ENCODE measurements around the gene CTXND1.

The CTXND1 gene

GRCh38 chr15:80179935-80180334 lies 72.1 kb downstream of the CTXND1 start:
- Mint-ChIP-seq H3K9me3 (no peaks in the 10 kb centered on the region), H3K27ac (no peak overlapping the region), H3K27me3 (no peaks in the 10 kb centered on the region), H3K4me3 (no peak overlapping the region), H3K4me1 (ENCODE audit: low read depth in 2 of 2) (no peaks in the 10 kb centered on the region), H3K36me3 (ENCODE audit: insufficient read depth) (no peaks in the 10 kb centered on the region)
- ATAC-seq (replicated peaks) = no peak
- DNase-seq = no peak

GRCh38 chr15:80179025-80179759 lies 72.8 kb downstream of the CTXND1 start:
- H3K36me3 Mint-ChIP-seq (ENCODE audit: insufficient read depth) = no peaks in the 10 kb centered on the region
- no peak overlapping the region for H3K27ac Mint-ChIP-seq
- H3K4me3 Mint-ChIP-seq = no peak overlapping the region

DNA sequence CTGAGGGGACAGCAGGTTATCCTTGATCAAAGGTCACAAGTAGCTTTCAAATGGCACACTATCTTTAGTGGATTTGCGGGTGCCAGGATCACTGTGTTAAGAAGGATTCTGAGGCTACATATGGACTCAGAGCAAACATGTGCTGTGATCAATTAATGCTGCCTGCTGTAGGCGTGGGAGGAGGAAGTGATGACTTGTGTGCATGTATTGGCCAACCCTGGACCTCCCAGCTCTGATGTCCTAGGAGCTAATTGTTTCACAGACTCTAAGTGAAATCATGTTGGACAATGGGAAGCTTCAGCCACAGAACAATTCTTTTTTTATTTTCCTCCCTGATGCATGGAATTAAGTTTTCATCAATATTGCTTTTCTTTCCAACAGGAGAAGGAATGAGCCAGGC lies 74.9 kb downstream of the CTXND1 start:
- no peaks in the 10 kb centered on the region for H3K36me3 Mint-ChIP-seq (ENCODE audit: insufficient read depth)
- no peak overlapping the region for H3K27ac Mint-ChIP-seq
- no peaks in the 10 kb centered on the region for H3K27me3 Mint-ChIP-seq
- H3K9me3 Mint-ChIP-seq = no peaks in the 10 kb centered on the region
- DNase-seq = no peak
- ATAC-seq (replicated peaks) = no peak
- H3K4me1 Mint-ChIP-seq (ENCODE audit: low read depth in 2 of 2) = no peaks in the 10 kb centered on the region
- no peak overlapping the region for H3K4me3 Mint-ChIP-seq

More at GRCh38 chr15:80179025-80179759, 72.8 kb downstream of the CTXND1 start:
- DNase-seq (no peak), ATAC-seq (replicated peaks) (no peak)
- Mint-ChIP-seq H3K9me3 (no peaks in the 10 kb centered on the region), H3K27me3 (no peaks in the 10 kb centered on the region), H3K4me1 (ENCODE audit: low read depth in 2 of 2) (no peaks in the 10 kb centered on the region)

GRCh38 chr15:80176443-80176842 lies 75.6 kb downstream of the CTXND1 start:
- H3K4me1 Mint-ChIP-seq (ENCODE audit: low read depth in 2 of 2) = no peaks in the 10 kb centered on the region
- DNase-seq (no peak), ATAC-seq (replicated peaks) (no peak)
- no peak overlapping the region for H3K27ac Mint-ChIP-seq
- no peaks in the 10 kb centered on the region for H3K36me3 Mint-ChIP-seq (ENCODE audit: insufficient read depth)
- no peak overlapping the region for H3K4me3 Mint-ChIP-seq
- no peaks in the 10 kb centered on the region for H3K27me3 Mint-ChIP-seq
- H3K9me3 Mint-ChIP-seq = no peaks in the 10 kb centered on the region

DNA sequence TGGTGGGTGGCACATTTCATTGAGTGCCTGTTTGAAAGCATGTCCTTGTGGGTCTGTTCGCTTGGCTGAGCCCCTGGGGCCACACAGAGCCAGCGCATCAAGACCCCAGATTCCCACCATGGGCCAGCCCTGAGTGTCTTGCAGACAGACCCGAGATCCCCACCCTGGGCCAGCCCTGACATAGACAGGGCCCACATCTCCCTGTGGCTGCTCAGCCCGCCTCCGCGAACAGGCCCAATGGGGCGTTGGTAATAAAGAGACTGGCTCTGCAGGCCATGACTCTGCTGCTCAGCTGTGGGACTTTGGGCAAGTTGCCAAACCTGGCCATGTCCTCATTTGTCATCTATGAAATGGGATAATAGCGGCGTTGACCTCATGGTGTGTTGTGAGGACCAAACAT lies 76.6 kb downstream of the CTXND1 start:
- DNase-seq (no peak), ATAC-seq (replicated peaks) (no peak)
- no peaks in the 10 kb centered on the region for H3K27me3 Mint-ChIP-seq
- no peak overlapping the region for H3K27ac Mint-ChIP-seq
- no peaks in the 10 kb centered on the region for H3K36me3 Mint-ChIP-seq (ENCODE audit: insufficient read depth)
- no peaks in the 10 kb centered on the region for H3K9me3 Mint-ChIP-seq
- H3K4me3 Mint-ChIP-seq = no peak overlapping the region
- H3K4me1 Mint-ChIP-seq (ENCODE audit: low read depth in 2 of 2) = no peaks in the 10 kb centered on the region

DNA sequence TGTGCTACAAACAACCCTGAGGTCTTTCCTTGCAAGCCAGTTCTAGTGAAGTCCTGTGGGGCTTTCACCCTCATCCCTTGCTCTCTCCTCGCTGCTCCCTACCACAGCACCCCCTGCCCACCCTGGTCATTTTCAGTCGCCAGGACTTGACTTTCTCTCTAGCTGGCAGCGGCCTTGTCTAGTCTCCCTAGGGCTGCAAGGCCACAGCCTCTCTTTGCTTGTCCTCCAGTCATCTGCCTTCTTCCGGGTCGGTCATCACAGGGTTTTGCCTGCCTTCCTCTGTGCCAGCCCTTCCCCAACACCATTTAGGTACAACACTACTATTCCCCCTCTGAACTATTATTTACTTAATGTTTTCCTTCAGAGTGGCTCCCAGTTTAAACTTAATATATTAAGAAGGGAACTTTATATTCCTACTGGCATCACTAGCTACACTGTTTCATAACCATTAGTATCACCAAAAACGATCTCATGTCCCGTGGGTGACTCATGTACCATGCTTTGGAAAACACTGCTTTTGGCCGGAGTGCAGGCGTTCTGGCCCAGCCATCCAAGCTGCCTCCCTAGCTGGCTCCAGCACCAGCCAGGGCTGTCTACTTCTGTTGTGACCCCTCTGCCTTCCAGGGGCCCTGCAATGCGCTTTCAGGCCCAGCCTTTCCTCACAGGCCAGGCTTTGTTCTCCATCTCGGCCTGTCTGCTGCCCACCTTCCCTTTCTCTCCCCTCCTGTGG lies 77.8 kb downstream of the CTXND1 start:
- Mint-ChIP-seq H3K4me3 (no peak overlapping the region), H3K36me3 (ENCODE audit: insufficient read depth) (no peaks in the 10 kb centered on the region), H3K27ac (no peak overlapping the region), H3K4me1 (ENCODE audit: low read depth in 2 of 2) (no peaks in the 10 kb centered on the region), H3K9me3 (no peaks in the 10 kb centered on the region), H3K27me3 (no peaks in the 10 kb centered on the region)
- ATAC-seq (replicated peaks) = no peak
- no peak for DNase-seq

GRCh38 chr15:80173022-80173759 lies 78.8 kb downstream of the CTXND1 start:
- no peak overlapping the region for H3K4me3 Mint-ChIP-seq
- DNase-seq = peak; percentile 57 to 66 (median 62)

GRCh38 chr15:80172401-80172800 lies 79.6 kb downstream of the CTXND1 start:
- Mint-ChIP-seq H3K36me3 (ENCODE audit: insufficient read depth) (no peaks in the 10 kb centered on the region), H3K4me1 (ENCODE audit: low read depth in 2 of 2) (no peaks in the 10 kb centered on the region), H3K27me3 (no peaks in the 10 kb centered on the region), H3K4me3 (no peak overlapping the region), H3K27ac (no peak overlapping the region), H3K9me3 (no peaks in the 10 kb centered on the region)
- ATAC-seq (replicated peaks) (no peak), DNase-seq (no peak)

More at GRCh38 chr15:80173022-80173759, 78.8 kb downstream of the CTXND1 start:
- Mint-ChIP-seq H3K27ac (no peak overlapping the region), H3K27me3 (no peaks in the 10 kb centered on the region), H3K9me3 (no peaks in the 10 kb centered on the region), H3K4me1 (ENCODE audit: low read depth in 2 of 2) (no peaks in the 10 kb centered on the region), H3K36me3 (ENCODE audit: insufficient read depth) (no peaks in the 10 kb centered on the region)
- ATAC-seq (replicated peaks) = peak; percentile 72

- Mint-ChIP-seq H3K4me1 (ENCODE audit: low read depth in 2 of 2) (no peaks in the 10 kb centered on the region), H3K27me3 (no peaks in the 10 kb centered on the region), H3K4me3 (no peak overlapping the region), H3K36me3 (ENCODE audit: insufficient read depth) (no peaks in the 10 kb centered on the region), H3K27ac (no peak overlapping the region), H3K9me3 (no peaks in the 10 kb centered on the region)
- ATAC-seq (replicated peaks) = no peak
- no peak for DNase-seq
These were observed 80.2 kb downstream of the CTXND1 start for GRCh38 chr15:80171787-80172186.

- no peaks in the 10 kb centered on the region for H3K4me1 Mint-ChIP-seq (ENCODE audit: low read depth in 2 of 2)
- no peak overlapping the region for H3K27ac Mint-ChIP-seq
- no peaks in the 10 kb centered on the region for H3K36me3 Mint-ChIP-seq (ENCODE audit: insufficient read depth)
- no peaks in the 10 kb centered on the region for H3K9me3 Mint-ChIP-seq
- DNase-seq (no peak), ATAC-seq (replicated peaks) (no peak)
- no peak overlapping the region for H3K4me3 Mint-ChIP-seq
- H3K27me3 Mint-ChIP-seq = no peaks in the 10 kb centered on the region
These were observed 81.4 kb downstream of the CTXND1 start for GRCh38 chr15:80170596-80170995.

GRCh38 chr15:80169768-80170357 lies 82.2 kb downstream of the CTXND1 start:
- Mint-ChIP-seq H3K4me1 (ENCODE audit: low read depth in 2 of 2) (no peaks in the 10 kb centered on the region), H3K36me3 (ENCODE audit: insufficient read depth) (no peaks in the 10 kb centered on the region), H3K27me3 (no peaks in the 10 kb centered on the region), H3K27ac (no peak overlapping the region), H3K4me3 (no peak overlapping the region), H3K9me3 (no peaks in the 10 kb centered on the region)
- ATAC-seq (replicated peaks) (no peak), DNase-seq (no peak)

DNA sequence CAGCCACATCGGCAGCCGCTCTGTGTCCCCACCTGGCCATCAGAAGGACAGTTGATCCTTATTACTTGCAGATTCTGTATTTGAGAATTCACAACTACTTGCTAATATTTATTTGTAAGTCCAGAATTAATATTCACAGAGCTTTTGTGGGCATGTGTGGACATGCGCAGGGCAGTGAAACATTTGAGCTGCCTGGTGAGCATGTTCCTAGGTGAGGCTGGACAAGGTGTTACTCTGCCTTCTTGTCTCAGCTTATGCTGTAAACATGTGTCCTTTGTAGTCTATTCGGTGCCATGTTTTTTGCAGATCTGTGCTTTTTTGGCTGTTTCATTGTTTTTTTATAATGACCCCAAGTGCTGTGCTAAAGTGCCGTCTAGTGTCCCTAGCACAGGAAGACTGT lies 83.6 kb downstream of the CTXND1 start:
- no peak for ATAC-seq (replicated peaks)
- no peaks in the 10 kb centered on the region for H3K9me3 Mint-ChIP-seq
- no peaks in the 10 kb centered on the region for H3K36me3 Mint-ChIP-seq (ENCODE audit: insufficient read depth)

GRCh38 chr15:80167936-80168335 lies 84.1 kb downstream of the CTXND1 start:
- H3K36me3 Mint-ChIP-seq (ENCODE audit: insufficient read depth) = no peaks in the 10 kb centered on the region
- H3K27me3 Mint-ChIP-seq = no peaks in the 10 kb centered on the region
- H3K4me1 Mint-ChIP-seq (ENCODE audit: low read depth in 2 of 2) = no peaks in the 10 kb centered on the region
- H3K27ac Mint-ChIP-seq = no peak overlapping the region
- no peak for DNase-seq
- H3K4me3 Mint-ChIP-seq = no peak overlapping the region
- ATAC-seq (replicated peaks) = no peak
- H3K9me3 Mint-ChIP-seq = no peaks in the 10 kb centered on the region

More for the DNA sequence above, 83.6 kb downstream of the CTXND1 start:
- Mint-ChIP-seq H3K4me3 (no peak overlapping the region), H3K27me3 (no peaks in the 10 kb centered on the region), H3K27ac (no peak overlapping the region), H3K4me1 (ENCODE audit: low read depth in 2 of 2) (no peaks in the 10 kb centered on the region)
- DNase-seq = no peak
